Activated T-cell treated with anti-CD3 and anti-CD28 coated beads, Interleukin-2, amount 50 U/mL, for 24 hours (primary cell): ENCODE results near the gene ZFP57.

Source experiments
- DNase-seq: peaks from one replicate; pipeline ENCODE4 v3.0.0-alpha.2; 2020
- H3K27ac Mint-ChIP-seq: 2 replicates; pipeline ENCODE4 v1.8.0; 2020; ENCODE audit warnings: mild to moderate bottlenecking, mixed read lengths
- H3K27me3 Mint-ChIP-seq: 2 replicates; pipeline ENCODE4 v1.8.0; 2020; ENCODE audit warnings: mixed read lengths
- H3K36me3 Mint-ChIP-seq: 2 replicates; pipeline ENCODE4 v1.8.0; 2020; ENCODE audit warnings: low read depth, mixed read lengths
- H3K4me1 Mint-ChIP-seq: 2 replicates; pipeline ENCODE4 v1.8.0; 2020; ENCODE audit warnings: low read depth, mixed read lengths
- H3K4me3 Mint-ChIP-seq: 2 replicates; pipeline ENCODE4 v1.8.0; 2020; ENCODE audit warnings: mild to moderate bottlenecking, moderate library complexity, mixed read lengths
- H3K9me3 Mint-ChIP-seq: 2 replicates; pipeline ENCODE4 v1.8.0; 2020; ENCODE audit warnings: mixed read lengths

The ZFP57 gene

GRCh38 chr6:29680904-29681303 is at the start of gene ZFP57:
Gene ZFP57, minus strand, starts transcription at chr6:29681152. Its CDS starts 4,149 bp downstream, at chr6:29677003.
- Mint-ChIP-seq H3K4me1 (peaks cover 11% of the 10 kb centered on the region), H3K27ac (no peak within 1 kb of the TSS), H3K27me3 (peaks cover 13% of the 10 kb centered on the region), H3K36me3 (no peaks in the 10 kb centered on the region), H3K4me3 (no peak within 1 kb of the TSS), H3K9me3 (no peaks in the 10 kb centered on the region)
- no peak for DNase-seq

DNA sequence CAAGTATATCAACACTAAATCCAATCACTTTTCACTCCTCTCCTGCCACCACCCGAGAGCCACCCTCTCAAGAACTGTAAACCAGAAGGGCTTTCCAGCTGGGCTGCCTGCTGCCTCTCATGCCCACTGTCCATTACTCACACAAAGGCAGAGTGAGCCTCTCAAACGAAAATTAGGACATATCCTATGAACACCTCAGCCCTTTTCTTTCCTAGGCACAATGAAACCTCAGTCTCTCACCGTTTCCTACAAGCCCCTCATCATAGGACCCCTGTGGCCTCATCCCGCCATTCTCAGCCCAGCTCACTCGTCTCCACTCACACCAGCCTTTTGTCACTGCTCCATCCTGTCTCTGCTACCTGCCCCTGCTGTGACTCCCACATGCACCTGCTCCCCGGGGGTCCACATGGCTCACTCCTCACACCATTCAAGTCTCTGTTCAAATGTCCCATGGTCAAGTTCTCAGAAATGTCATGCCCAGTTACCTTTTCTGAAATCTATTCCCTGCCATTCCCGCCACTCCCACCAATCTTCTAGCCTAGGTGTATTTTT is 49.7 kb upstream of the ZFP57 start:
- Mint-ChIP-seq H3K27ac (peak overlapping the region; percentile 26), H3K27me3 (no peaks in the 10 kb centered on the region), H3K9me3 (no peaks in the 10 kb centered on the region), H3K4me1 (peaks cover 67% of the 10 kb centered on the region), H3K36me3 (peaks cover 33% of the 10 kb centered on the region), H3K4me3 (no peak overlapping the region)
- no peak for DNase-seq

DNA sequence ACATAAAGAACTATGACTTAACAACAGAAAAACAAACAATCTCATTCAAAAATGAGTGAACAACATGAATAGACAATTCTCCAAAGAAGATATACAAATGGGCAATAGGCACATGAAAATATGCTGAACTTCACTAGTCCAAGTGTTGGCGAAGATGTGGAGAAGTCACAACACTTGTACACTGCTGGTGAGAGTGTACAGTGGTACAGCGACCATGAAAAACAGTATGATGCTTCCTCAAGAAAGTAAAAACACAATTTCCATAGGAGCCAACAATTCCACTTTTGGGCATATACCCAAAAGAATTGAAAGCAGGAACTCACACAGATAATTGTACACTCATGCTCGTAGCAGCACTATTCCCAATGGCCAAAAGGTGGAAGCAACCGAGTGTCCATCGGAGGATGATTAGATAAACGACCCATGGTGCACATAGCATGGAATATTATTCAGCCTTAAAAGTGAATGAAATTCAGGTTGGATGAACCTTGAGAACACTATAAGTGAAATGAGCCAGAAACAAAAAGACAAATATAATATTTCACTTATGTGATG is 48.9 kb upstream of the ZFP57 start:
- no peak for DNase-seq
- H3K4me3 Mint-ChIP-seq, result no peak overlapping the region
- peaks cover 41% of the 10 kb centered on the region for H3K36me3 Mint-ChIP-seq
- H3K27me3 Mint-ChIP-seq, result no peaks in the 10 kb centered on the region
- peaks cover 75% of the 10 kb centered on the region for H3K4me1 Mint-ChIP-seq
- no peak overlapping the region for H3K27ac Mint-ChIP-seq
- H3K9me3 Mint-ChIP-seq, result no peaks in the 10 kb centered on the region

GRCh38 chr6:29728875-29729270 is 47.9 kb upstream of the ZFP57 start:
- H3K27ac Mint-ChIP-seq, result no peak overlapping the region
- H3K36me3 Mint-ChIP-seq, result peaks cover 50% of the 10 kb centered on the region
- DNase-seq, result no peak
- peaks cover 74% of the 10 kb centered on the region for H3K4me1 Mint-ChIP-seq
- no peaks in the 10 kb centered on the region for H3K9me3 Mint-ChIP-seq
- no peak overlapping the region for H3K4me3 Mint-ChIP-seq
- no peaks in the 10 kb centered on the region for H3K27me3 Mint-ChIP-seq

GRCh38 chr6:29728173-29728874 is 47.4 kb upstream of the ZFP57 start:
- Mint-ChIP-seq H3K27ac (peak overlapping the region; percentile 39), H3K4me1 (peaks cover 73% of the 10 kb centered on the region), H3K4me3 (no peak overlapping the region), H3K27me3 (no peaks in the 10 kb centered on the region), H3K9me3 (no peaks in the 10 kb centered on the region), H3K36me3 (peaks cover 53% of the 10 kb centered on the region)
- no peak for DNase-seq

DNA sequence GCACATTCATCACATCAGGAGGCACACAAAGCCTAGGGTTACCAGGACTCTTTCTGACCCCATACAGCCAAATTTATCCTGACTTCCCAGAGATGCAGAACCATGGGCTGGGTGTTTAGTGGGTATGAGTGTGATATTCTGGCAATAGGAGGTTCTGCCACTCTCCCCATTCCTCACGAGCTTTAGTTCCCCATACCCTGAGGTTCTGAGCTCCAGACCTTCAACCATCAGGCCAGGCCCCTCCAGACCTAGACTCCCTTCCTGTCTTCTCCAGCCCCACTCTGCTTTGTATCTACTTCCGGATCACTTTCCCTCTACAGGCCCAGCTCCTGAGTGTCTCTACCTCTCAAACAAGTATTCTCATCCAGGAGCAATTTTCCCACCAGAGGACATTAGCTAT is 46.7 kb upstream of the ZFP57 start:
- no peak for DNase-seq
- H3K36me3 Mint-ChIP-seq, result peaks cover 54% of the 10 kb centered on the region
- no peak overlapping the region for H3K4me3 Mint-ChIP-seq
- peak overlapping the region; percentile 39 for H3K27ac Mint-ChIP-seq
- no peaks in the 10 kb centered on the region for H3K27me3 Mint-ChIP-seq
- no peaks in the 10 kb centered on the region for H3K9me3 Mint-ChIP-seq
- peaks cover 75% of the 10 kb centered on the region for H3K4me1 Mint-ChIP-seq

- Mint-ChIP-seq H3K4me3 (peak overlapping the region; percentile 32), H3K27me3 (no peaks in the 10 kb centered on the region), H3K36me3 (peaks cover 54% of the 10 kb centered on the region), H3K27ac (peak overlapping the region; percentile 80), H3K4me1 (peaks cover 81% of the 10 kb centered on the region), H3K9me3 (no peaks in the 10 kb centered on the region)
- no peak for DNase-seq
Observed at GRCh38 chr6:29726571-29727194, 45.7 kb upstream of the ZFP57 start.

GRCh38 chr6:29726001-29726400 is 45.0 kb upstream of the ZFP57 start:
- Mint-ChIP-seq H3K36me3 (peaks cover 54% of the 10 kb centered on the region), H3K9me3 (no peaks in the 10 kb centered on the region), H3K4me1 (peaks cover 78% of the 10 kb centered on the region), H3K4me3 (peak overlapping the region; percentile 92), H3K27ac (peak overlapping the region; percentile 96), H3K27me3 (no peaks in the 10 kb centered on the region)
- DNase-seq, result no peak

- H3K27ac Mint-ChIP-seq, result peak overlapping the region; percentile 96
- no peaks in the 10 kb centered on the region for H3K9me3 Mint-ChIP-seq
- peaks cover 70% of the 10 kb centered on the region for H3K4me1 Mint-ChIP-seq
- no peak for DNase-seq
- H3K4me3 Mint-ChIP-seq, result peak overlapping the region; percentile 92
- peaks cover 54% of the 10 kb centered on the region for H3K36me3 Mint-ChIP-seq
- no peaks in the 10 kb centered on the region for H3K27me3 Mint-ChIP-seq
Observed at GRCh38 chr6:29724937-29725869, 44.3 kb upstream of the ZFP57 start.

DNA sequence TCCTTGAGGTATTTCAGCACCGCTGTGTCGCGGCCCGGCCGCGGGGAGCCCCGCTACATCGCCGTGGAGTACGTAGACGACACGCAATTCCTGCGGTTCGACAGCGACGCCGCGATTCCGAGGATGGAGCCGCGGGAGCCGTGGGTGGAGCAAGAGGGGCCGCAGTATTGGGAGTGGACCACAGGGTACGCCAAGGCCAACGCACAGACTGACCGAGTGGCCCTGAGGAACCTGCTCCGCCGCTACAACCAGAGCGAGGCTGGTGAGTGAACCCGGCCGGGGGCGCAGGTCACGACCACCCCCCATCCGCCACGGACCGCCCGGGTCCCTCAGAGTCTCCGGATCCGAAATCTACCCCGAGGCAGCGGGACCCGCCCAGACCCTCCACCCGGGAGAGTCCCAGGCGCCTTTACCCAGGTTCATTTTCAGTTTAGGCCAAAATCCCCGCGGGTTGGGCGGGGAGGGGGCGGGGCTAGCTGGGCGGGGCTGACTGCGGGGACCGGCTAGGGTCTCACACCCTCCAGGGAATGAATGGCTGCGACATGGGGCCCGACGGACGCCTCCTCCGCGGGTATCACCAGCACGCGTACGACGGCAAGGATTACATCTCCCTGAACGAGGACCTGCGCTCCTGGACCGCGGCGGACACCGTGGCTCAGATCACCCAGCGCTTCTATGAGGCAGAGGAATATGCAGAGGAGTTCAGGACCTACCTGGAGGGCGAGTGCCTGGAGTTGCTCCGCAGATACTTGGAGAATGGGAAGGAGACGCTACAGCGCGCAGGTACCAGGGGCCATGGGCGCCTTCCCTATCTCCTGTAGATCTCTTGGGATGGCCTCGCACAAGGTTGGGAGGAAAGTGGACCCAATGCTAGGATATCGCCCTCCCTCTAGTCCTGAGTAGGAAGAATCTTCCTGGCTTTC is 43.0 kb upstream of the ZFP57 start:
- H3K27ac Mint-ChIP-seq, result peak overlapping the region; percentile 96
- H3K36me3 Mint-ChIP-seq, result peaks cover 52% of the 10 kb centered on the region
- peak overlapping the region; percentile 92 for H3K4me3 Mint-ChIP-seq
- no peaks in the 10 kb centered on the region for H3K9me3 Mint-ChIP-seq
- no peaks in the 10 kb centered on the region for H3K27me3 Mint-ChIP-seq
- peak; percentile 87 for DNase-seq
- peaks cover 62% of the 10 kb centered on the region for H3K4me1 Mint-ChIP-seq

- peak; percentile 86 for DNase-seq
- Mint-ChIP-seq H3K9me3 (no peaks in the 10 kb centered on the region), H3K27me3 (no peaks in the 10 kb centered on the region), H3K4me3 (peak within 1 kb of the TSS; percentile 92), H3K36me3 (peaks cover 48% of the 10 kb centered on the region), H3K27ac (peak within 1 kb of the TSS; percentile 96), H3K4me1 (peaks cover 55% of the 10 kb centered on the region)
Observed at GRCh38 chr6:29723262-29723665, 42.3 kb upstream of the ZFP57 start, which contains the start of gene HLA-F. Gene HLA-F, plus strand, starts transcription at chr6:29723434. Its CDS starts 30 bp downstream, at chr6:29723464.

DNA sequence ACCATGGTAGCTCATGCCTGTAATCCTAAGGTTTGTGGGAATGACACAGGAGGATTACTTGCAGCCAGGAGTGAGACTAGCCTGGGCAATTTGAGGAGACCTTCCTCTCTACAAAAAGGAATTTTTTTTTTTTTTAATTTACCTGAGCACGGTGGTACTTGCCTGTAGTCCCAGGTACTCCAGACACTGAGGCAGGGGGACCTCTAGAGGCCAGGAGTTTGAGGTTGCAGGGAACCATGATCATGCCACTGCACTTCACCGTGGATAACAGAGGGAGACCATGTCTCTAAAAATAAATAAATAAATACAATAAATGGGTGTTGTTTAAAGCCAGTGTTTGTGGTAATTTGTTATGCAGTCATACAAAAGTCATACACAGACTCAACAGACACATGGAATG is 39.9 kb upstream of the ZFP57 start:
- DNase-seq, result no peak
- Mint-ChIP-seq H3K27ac (no peak overlapping the region), H3K9me3 (no peaks in the 10 kb centered on the region), H3K4me1 (peaks cover 32% of the 10 kb centered on the region), H3K4me3 (no peak overlapping the region), H3K36me3 (peaks cover 24% of the 10 kb centered on the region), H3K27me3 (no peaks in the 10 kb centered on the region)

- no peak for DNase-seq
- Mint-ChIP-seq H3K9me3 (no peaks in the 10 kb centered on the region), H3K27ac (peak overlapping the region; percentile 65), H3K4me3 (no peak overlapping the region), H3K27me3 (no peaks in the 10 kb centered on the region), H3K4me1 (peaks cover 76% of the 10 kb centered on the region), H3K36me3 (no peaks in the 10 kb centered on the region)
Observed at GRCh38 chr6:29710281-29710941, 29.5 kb upstream of the ZFP57 start.
